ENCODE data around the gene HTR3E. TPM values are rescaled to one million over a fixed set of nuclear protein-coding genes. Genes with fewer than 3 reads are reported as not detected.

Gene HTR3E
- total and polyA plus RNA-seq, 2 experiments from 2014 or later = not detected

GRCh38 chr3:184092199-184092598 is 4.7 kb upstream of the HTR3E start:
- no peak for TF ChIP-seq EZH2 (IDR thresholded peaks at IDR 0.05; ENCODE audit: insufficient read depth, poor library complexity, severe bottlenecking)
- no peak for TF ChIP-seq EZH2phosphoT487 (IDR thresholded peaks at IDR 0.05; ENCODE audit: insufficient read depth, low read depth)
- Histone ChIP-seq H3K9me3 (ENCODE audit: low read depth) (peaks cover 6% of the 10 kb centered on the region), H3K9me2 (ENCODE audit: insufficient read depth) (no peaks in the 10 kb centered on the region), H3K36me3 (ENCODE audit: low read depth) (no peaks in the 10 kb centered on the region), H3K79me2 (ENCODE audit: insufficient read depth) (no peaks in the 10 kb centered on the region), H3K4me1 (ENCODE audit: insufficient read depth) (no peaks in the 10 kb centered on the region), H3K9ac (no peak overlapping the region), H3K27ac (no peak overlapping the region), H4K20me1 (ENCODE audit: insufficient read depth) (no peaks in the 10 kb centered on the region), H3K4me3 (no peak overlapping the region), H3F3A (ENCODE audit: insufficient read depth) (no peaks in the 10 kb centered on the region), H3K27me3 (replicated peaks; ENCODE audit: insufficient read depth) (0 out of 2 replicates have a peak, but pooled peaks cover 3% of the 10 kb centered on the region), H2AFZ (no peak overlapping the region), H3K4me2 (ENCODE audit: unreplicated experiment) (no peak overlapping the region)
- in situ Hi-C loops (cut with MboI) = no loop called here
- 63 to 68% methylated on average over 3 of the region's 3 CpGs for WGBS, 2 experiments (ENCODE audit: low coverage in 1 of 2, low lambda C conversion rate in 2 of 2, missing lambda C conversion rate in 2 of 2)
- DNase-seq = no peak

- peaks cover 5% of the 10 kb centered on the region for H3K9me3 ChIP-seq (ENCODE audit: low read depth)
- 57 to 67% methylated on average over 6 of the region's 6 CpGs for WGBS, 2 experiments (ENCODE audit: low coverage in 1 of 2, low lambda C conversion rate in 2 of 2, missing lambda C conversion rate in 2 of 2)
- no peaks in the 10 kb centered on the region for H3K9me2 ChIP-seq (ENCODE audit: insufficient read depth)
- no peaks in the 10 kb centered on the region for H3K79me2 ChIP-seq (ENCODE audit: insufficient read depth)
- H3K36me3 ChIP-seq (ENCODE audit: low read depth) = no peaks in the 10 kb centered on the region
- no peak for DNase-seq
- no peaks in the 10 kb centered on the region for H3K4me1 ChIP-seq (ENCODE audit: insufficient read depth)
- no peak overlapping the region for H3K4me2 ChIP-seq (ENCODE audit: unreplicated experiment)
- TF ChIP-seq EZH2 (IDR thresholded peaks at IDR 0.05; ENCODE audit: insufficient read depth, poor library complexity, severe bottlenecking) (no peak), EZH2phosphoT487 (IDR thresholded peaks at IDR 0.05; ENCODE audit: insufficient read depth, low read depth) (no peak)
- no peaks in the 10 kb centered on the region for H4K20me1 ChIP-seq (ENCODE audit: insufficient read depth)
- H3F3A ChIP-seq (ENCODE audit: insufficient read depth) = no peaks in the 10 kb centered on the region
- H3K27ac ChIP-seq = no peak overlapping the region
- H3K9ac ChIP-seq = no peak overlapping the region
- peaks cover 12% of the 10 kb centered on the region for H3K27me3 ChIP-seq (replicated peaks; ENCODE audit: insufficient read depth)
- in situ Hi-C loops (cut with MboI) = no loop called here
- no peak overlapping the region for H2AFZ ChIP-seq
- no peak overlapping the region for H3K4me3 ChIP-seq
These were observed 692 bp downstream of the HTR3E start for GRCh38 chr3:184097556-184097955.

- Histone ChIP-seq H3K4me2 (ENCODE audit: unreplicated experiment) (no peak overlapping the region), H3K9me3 (ENCODE audit: low read depth) (no peaks in the 10 kb centered on the region), H4K20me1 (ENCODE audit: insufficient read depth) (no peaks in the 10 kb centered on the region), H3K36me3 (ENCODE audit: low read depth) (no peaks in the 10 kb centered on the region), H3K4me1 (ENCODE audit: insufficient read depth) (no peaks in the 10 kb centered on the region), H3K27ac (no peak overlapping the region), H3K79me2 (ENCODE audit: insufficient read depth) (no peaks in the 10 kb centered on the region), H3K27me3 (replicated peaks; ENCODE audit: insufficient read depth) (peaks cover 12% of the 10 kb centered on the region), H3K9ac (no peak overlapping the region), H3F3A (ENCODE audit: insufficient read depth) (no peaks in the 10 kb centered on the region), H2AFZ (no peak overlapping the region), H3K9me2 (ENCODE audit: insufficient read depth) (no peaks in the 10 kb centered on the region), H3K4me3 (no peak overlapping the region)
- no peak for DNase-seq
- TF ChIP-seq EZH2phosphoT487 (IDR thresholded peaks at IDR 0.05; ENCODE audit: insufficient read depth, low read depth) = no peak
- in situ Hi-C loops (cut with MboI) = no loop called here
- 60 to 63% methylated on average over 24 of the region's 24 CpGs for WGBS, 2 experiments (ENCODE audit: low coverage in 1 of 2, low lambda C conversion rate in 2 of 2, missing lambda C conversion rate in 2 of 2)
These were observed 3.2 kb downstream of the HTR3E start for GRCh38 chr3:184099806-184100686.

DNA sequence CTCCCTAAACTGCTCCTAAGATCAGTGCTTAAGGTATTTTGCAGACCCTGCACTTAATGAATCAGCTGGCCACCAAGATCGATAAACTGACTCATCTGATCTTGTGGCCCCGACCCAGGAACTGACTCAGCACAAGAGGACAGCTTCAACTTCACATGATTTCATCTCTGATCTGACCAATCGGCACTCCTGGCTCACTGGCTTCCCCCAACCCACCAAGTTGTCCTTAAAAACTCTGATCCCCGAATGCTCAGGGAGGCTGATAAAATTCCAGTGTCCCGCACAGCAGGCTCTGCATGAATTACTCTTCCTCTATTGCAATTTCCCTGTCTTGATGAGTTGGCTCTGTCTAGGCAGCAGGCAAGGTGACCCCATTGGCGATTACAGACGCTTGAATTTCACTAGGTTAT is 13.5 kb downstream of the HTR3E start:
- no peaks in the 10 kb centered on the region for H3K27me3 ChIP-seq (replicated peaks; ENCODE audit: insufficient read depth)
- no peaks in the 10 kb centered on the region for H3K36me3 ChIP-seq (ENCODE audit: low read depth)
- no peaks in the 10 kb centered on the region for H3F3A ChIP-seq (ENCODE audit: insufficient read depth)
- H4K20me1 ChIP-seq (ENCODE audit: insufficient read depth) = no peaks in the 10 kb centered on the region
- H3K4me1 ChIP-seq (ENCODE audit: insufficient read depth) = 0 out of 2 replicates have a peak, but pooled peaks cover 2% of the 10 kb centered on the region
- peak; percentile 39 for DNase-seq
- WGBS, 2 experiments (ENCODE audit: low coverage in 1 of 2, low lambda C conversion rate in 2 of 2, missing lambda C conversion rate in 2 of 2) = 41 to 42% methylated on average over 7 of the region's 7 CpGs
- H2AFZ ChIP-seq = no peak overlapping the region
- H3K4me2 ChIP-seq (ENCODE audit: unreplicated experiment) = no peak overlapping the region
- no peak overlapping the region for H3K4me3 ChIP-seq
- no peak overlapping the region for H3K9ac ChIP-seq
- H3K9me2 ChIP-seq (ENCODE audit: insufficient read depth) = no peaks in the 10 kb centered on the region
- no peak overlapping the region for H3K27ac ChIP-seq
- TF ChIP-seq EZH2phosphoT487 (IDR thresholded peaks at IDR 0.05; ENCODE audit: insufficient read depth, low read depth) (no peak), EZH2 (IDR thresholded peaks at IDR 0.05; ENCODE audit: insufficient read depth, poor library complexity, severe bottlenecking) (no peak)
- no peaks in the 10 kb centered on the region for H3K9me3 ChIP-seq (ENCODE audit: low read depth)
- no peaks in the 10 kb centered on the region for H3K79me2 ChIP-seq (ENCODE audit: insufficient read depth)
- in situ Hi-C loops (cut with MboI) = no loop called here
